Naive thymus-derived CD4-positive, alpha-beta T cell (primary cell): Measurements from ENCODE around the gene ARSA. TPM values are rescaled to one million over a fixed set of nuclear protein-coding genes. Genes with fewer than 3 reads are reported as not detected.
"Not testable (repeated sequence)": the region's sequence is repeated elsewhere in the genome, so short reads cannot be mapped to it uniquely, and the experiment has no call there.

Experiments
- ATAC-seq: fragments of 150-1000 bp; cut with Tn5 transposase; 2 replicates; pipeline ENCODE4 v1.10.0; 2021; ENCODE audit warnings: mild to moderate bottlenecking, moderate library complexity
- CTCF ChIA-PET: fragments of 350-600 bp; sonication (Branson Sonifier 250); formaldehyde crosslinking; loops from one replicate; lab custom pipeline; 2021; ENCODE audit warnings: antibody characterized with exemption; lab: Charles Lee
- POLR2A ChIA-PET: fragments of 350-600 bp; sonication (Branson Sonifier 250); formaldehyde crosslinking; loops from one replicate; lab custom pipeline; 2021; ENCODE audit warnings: antibody characterized with exemption, inconsistent platforms; lab: Charles Lee
- DNase-seq, 9 donors: peaks; one replicate each; pipeline versions ENCODE4 v3.0.0 to v3.0.0-alpha.2; 2020 to 2022; ENCODE audit warnings: mixed read lengths in 1 of 9
- H3K27ac ChIP-seq: one replicate; pipeline ENCODE4 v1.7.0; 2013; ENCODE audit warnings: mild to moderate bottlenecking, low read depth, low read length, moderate library complexity
- H3K27me3 ChIP-seq, 2 donors: one replicate each; pipeline ENCODE4 v1.7.0; 2013; ENCODE audit warnings: low read length in 2 of 2, mild to moderate bottlenecking in 2 of 2, moderate library complexity in 2 of 2; ENCODE audit not compliant: control insufficient read depth in 2 of 2, insufficient read depth in 2 of 2
- H3K36me3 ChIP-seq, 3 experiments: 1 replicate in 2 of 3; 2 replicates in 1 of 3; pipeline ENCODE4 v1.7.0; 2013; ENCODE audit warnings: low read length in 3 of 3, mild to moderate bottlenecking in 3 of 3, moderate library complexity in 1 of 3; ENCODE audit not compliant: insufficient read depth in 3 of 3, control insufficient read depth in 2 of 3
- H3K4me1 ChIP-seq, 2 donors: one replicate each; pipeline ENCODE4 v1.7.0; 2013; ENCODE audit warnings: low read length in 2 of 2, mild to moderate bottlenecking in 2 of 2, moderate library complexity in 1 of 2; ENCODE audit not compliant: control insufficient read depth in 2 of 2, insufficient read depth in 2 of 2
- H3K4me3 ChIP-seq: 2 replicates; pipeline ENCODE4 v1.7.0; 2013; ENCODE audit warnings: mild to moderate bottlenecking, low read length
- H3K9me3 ChIP-seq, 3 experiments: 1 replicate in 2 of 3; 2 replicates in 1 of 3; pipeline ENCODE4 v1.7.0; 2013; ENCODE audit warnings: low read length in 3 of 3; ENCODE audit not compliant: control insufficient read depth in 2 of 3
- H3K27ac Mint-ChIP-seq, 9 donors: one replicate each; pipeline ENCODE4 v1.8.0; 2020 to 2022; ENCODE audit warnings: mixed read lengths in 9 of 9, mild to moderate bottlenecking in 8 of 9, moderate library complexity in 5 of 9, inconsistent platforms in 2 of 9
- H3K27me3 Mint-ChIP-seq, 5 donors: one replicate each; pipeline ENCODE4 v1.8.0; 2021 to 2022; ENCODE audit warnings: mixed read lengths in 5 of 5, mild to moderate bottlenecking in 1 of 5
- H3K36me3 Mint-ChIP-seq, 5 donors: one replicate each; pipeline ENCODE4 v1.8.0; 2020 to 2022; ENCODE audit warnings: mixed read lengths in 5 of 5, mild to moderate bottlenecking in 3 of 5, inconsistent platforms in 1 of 5
- H3K4me1 Mint-ChIP-seq, 7 donors: one replicate each; pipeline ENCODE4 v1.8.0; 2020 to 2022; ENCODE audit warnings: mixed read lengths in 7 of 7, mild to moderate bottlenecking in 3 of 7, inconsistent platforms in 1 of 7
- H3K4me3 Mint-ChIP-seq, 10 donors: one replicate each; pipeline ENCODE4 v1.8.0; 2020 to 2022; ENCODE audit warnings: mild to moderate bottlenecking in 10 of 10, mixed read lengths in 10 of 10, moderate library complexity in 6 of 10, inconsistent platforms in 2 of 10
- H3K9me3 Mint-ChIP-seq, 11 donors: one replicate each; pipeline ENCODE4 v1.8.0; 2020 to 2022; ENCODE audit warnings: mixed read lengths in 11 of 11, mild to moderate bottlenecking in 4 of 11, inconsistent platforms in 1 of 11, moderate library complexity in 1 of 11
- intact Hi-C, 2 donors: fragments of 100-400 bp; cut with micrococcal nuclease; formaldehyde crosslinking; loops; one replicate each; pipeline ENCODE4 v1.15.1; 2023
- polyA plus RNA-seq, 2 donors: library from polyadenylated mRNA; unstranded; fragments of 300-500 nt; fragmentation: Illumina TruSeq; gene quantifications; one replicate each; pipeline ENCODE4 v1.2.3, GENCODE V29; 2021
- total RNA-seq, 6 experiments: library from RNA in 5 of 6; stranded (reverse) in 5 of 6; gene quantifications; 1 replicate in 5 of 6; 2 replicates in 1 of 6; pipeline ENCODE4 v1.2.3 and lab custom pipeline; 2021 to 2026

ARSA gene
- total and polyA plus RNA-seq, 7 experiments from 2014 or later: 7.1 to 96.3 (median 64.3) TPM

DNA sequence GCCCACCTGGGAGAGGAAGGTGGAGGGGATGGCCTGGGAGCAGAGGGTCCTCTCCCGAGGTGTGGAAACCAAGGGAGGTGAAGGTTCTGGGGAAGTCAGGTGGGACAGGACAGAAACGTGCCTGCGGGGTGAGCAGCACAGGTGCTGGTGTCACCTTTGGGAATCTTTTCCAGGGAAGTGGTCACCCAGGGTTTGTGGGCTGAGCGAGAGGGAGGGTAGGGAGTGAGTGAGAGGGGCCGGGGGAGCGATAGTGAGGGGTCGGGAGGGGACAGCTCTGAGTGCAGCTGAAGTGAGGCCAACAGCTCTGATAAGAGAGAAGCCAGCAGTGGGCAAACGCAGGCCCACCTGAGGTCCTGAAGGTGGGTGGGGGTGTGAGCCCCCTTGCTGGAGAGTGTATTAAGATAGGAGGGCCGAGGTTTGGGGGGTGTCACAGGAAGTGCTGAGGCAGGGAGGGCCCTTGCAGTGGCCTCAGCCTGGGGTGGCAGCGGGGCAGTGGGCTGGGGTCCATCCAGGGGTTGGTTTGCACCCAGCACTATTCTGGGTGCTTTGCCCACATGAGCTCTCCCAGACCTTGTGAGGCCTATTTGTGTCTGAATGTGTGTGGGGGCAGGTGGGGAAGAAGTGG lies 43.1 kb upstream of the ARSA start:
- H3K4me3 ChIP-seq: no peak overlapping the region
- peaks cover 0 to 3% of the 10 kb centered on the region in 2 donors for H3K27me3 ChIP-seq
- Mint-ChIP-seq H3K36me3 (no peaks in the 10 kb centered on the region), H3K27me3 (peaks cover 13 to 54% (median 31%) of the 10 kb centered on the region in 5 donors), H3K4me1 (peaks cover 4 to 22% (median 16%) of the 10 kb centered on the region in 7 donors), H3K27ac (peak overlapping the region in 1 of 9 donors; percentile 4), H3K4me3 (peak overlapping the region in 2 of 10 donors; percentile 14 to 40), H3K9me3 (no peaks in the 10 kb centered on the region)
- POLR2A ChIA-PET: no interaction called here
- no peak for ATAC-seq
- intact Hi-C loops: loop anchor here in 1 of 2 donors (5.0 kb wide), 1 partner anchor 49 kb away; no protein-coding TSS in a partner anchor
- no peak overlapping the region for H3K27ac ChIP-seq
- DNase-seq: no peak
- peaks cover 8 to 17% of the 10 kb centered on the region in 2 donors for H3K4me1 ChIP-seq
- H3K36me3 ChIP-seq: no peaks in the 10 kb centered on the region
- no peaks in the 10 kb centered on the region for H3K9me3 ChIP-seq
- CTCF ChIA-PET: no interaction called here

DNA sequence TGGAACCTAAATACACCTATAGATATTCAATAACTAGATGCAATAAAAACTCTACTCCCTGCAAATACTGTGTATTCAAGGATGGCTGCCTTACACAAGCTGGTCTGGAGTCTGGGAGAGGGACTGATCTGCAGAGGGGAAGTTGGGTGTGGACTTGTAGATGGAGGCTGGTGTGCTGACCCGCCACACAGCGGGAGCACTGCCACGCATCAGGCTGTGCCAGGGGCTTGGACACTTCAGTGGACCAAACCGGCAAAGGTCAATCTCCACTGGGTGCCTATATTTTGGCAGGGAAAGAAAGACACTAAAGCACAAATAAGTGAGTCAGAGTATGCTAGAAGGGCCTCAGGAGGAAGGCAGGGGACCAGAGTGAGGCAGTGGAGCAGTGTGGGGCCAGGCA lies 42.6 kb upstream of the ARSA start:
- DNase-seq: no peak
- H3K4me3 ChIP-seq: no peak overlapping the region
- no peaks in the 10 kb centered on the region for H3K9me3 ChIP-seq
- no peaks in the 10 kb centered on the region for H3K36me3 ChIP-seq
- H3K4me1 ChIP-seq: peaks cover 8 to 17% of the 10 kb centered on the region in 2 donors
- Mint-ChIP-seq H3K4me3 (peak overlapping the region in 1 of 10 donors; percentile 0), H3K27me3 (peaks cover 8 to 48% (median 26%) of the 10 kb centered on the region in 5 donors), H3K36me3 (no peaks in the 10 kb centered on the region), H3K9me3 (no peaks in the 10 kb centered on the region), H3K4me1 (peaks cover 4 to 17% (median 14%) of the 10 kb centered on the region in 7 donors), H3K27ac (peak overlapping the region in 2 of 9 donors; percentile 4 to 26)
- peaks cover 0 to 3% of the 10 kb centered on the region in 2 donors for H3K27me3 ChIP-seq
- H3K27ac ChIP-seq: no peak overlapping the region
- POLR2A ChIA-PET: no interaction called here
- intact Hi-C loops: loop anchor here in 1 of 2 donors (5.0 kb wide), 1 partner anchor 48 kb away; no protein-coding TSS in a partner anchor
- CTCF ChIA-PET: no interaction called here
- no peak for ATAC-seq

DNA sequence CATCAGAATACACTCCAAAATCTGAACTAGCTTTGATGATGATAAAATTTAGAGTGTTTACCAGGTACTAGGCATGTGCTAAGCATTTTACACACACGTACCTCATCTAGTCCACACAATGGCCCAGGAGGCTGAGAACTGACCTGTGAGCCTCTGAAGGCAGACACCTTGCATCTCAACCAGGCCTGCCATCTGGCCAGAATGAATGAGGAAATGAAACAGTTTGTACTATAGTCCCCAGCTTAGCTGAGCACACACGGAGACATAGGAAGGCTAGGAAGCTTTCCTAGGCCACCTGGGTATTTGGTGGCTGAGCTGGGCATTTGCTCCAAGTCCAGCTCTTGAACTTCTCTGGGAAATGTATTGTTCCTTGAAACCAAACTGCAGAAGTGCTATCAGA lies 37.8 kb upstream of the ARSA start:
- no peaks in the 10 kb centered on the region for H3K4me1 ChIP-seq
- Mint-ChIP-seq H3K27me3 (peaks cover 4 to 27% (median 10%) of the 10 kb centered on the region in 5 donors), H3K27ac (no peak overlapping the region), H3K9me3 (no peaks in the 10 kb centered on the region), H3K4me3 (no peak overlapping the region), H3K4me1 (peaks cover 0 to 5% (median 0%) of the 10 kb centered on the region in 7 donors), H3K36me3 (no peaks in the 10 kb centered on the region)
- ChIA-PET POLR2A (interaction anchor here (0.6 kb wide), 1 partner anchor 423 kb away, joined by 4 read pairs; no protein-coding TSS in a partner anchor), CTCF (interaction anchor here (0.6 kb wide), 1 partner anchor 336 kb away, joined by 3 read pairs; no protein-coding TSS in a partner anchor)
- H3K36me3 ChIP-seq: no peaks in the 10 kb centered on the region
- ATAC-seq (no peak), DNase-seq (no peak)
- no peak overlapping the region for H3K27ac ChIP-seq
- no peak overlapping the region for H3K4me3 ChIP-seq
- no peaks in the 10 kb centered on the region for H3K27me3 ChIP-seq
- no peaks in the 10 kb centered on the region for H3K9me3 ChIP-seq
- intact Hi-C loops: no loop called here

DNA sequence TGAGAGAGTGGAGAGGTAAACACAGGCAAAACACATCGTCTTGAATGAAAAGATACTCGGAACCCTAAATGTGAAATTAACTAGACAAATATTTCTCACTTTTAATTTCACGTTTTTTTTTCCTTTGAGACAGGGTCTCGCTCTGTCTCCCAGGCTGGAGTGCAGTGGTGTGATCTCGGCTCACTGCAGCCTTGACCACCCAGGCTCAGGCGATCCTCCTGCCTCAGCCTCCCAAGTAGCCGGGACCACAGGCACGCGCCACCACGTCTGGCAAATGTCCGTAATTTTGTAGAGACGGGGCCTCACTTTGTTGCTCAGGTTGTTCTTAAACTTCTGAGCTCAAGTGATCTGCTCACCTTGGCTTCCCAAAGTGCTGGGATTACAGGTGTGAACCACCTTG lies 37.3 kb upstream of the ARSA start:
- Mint-ChIP-seq H3K36me3 (no peaks in the 10 kb centered on the region), H3K4me1 (no peaks in the 10 kb centered on the region), H3K27ac (no peak overlapping the region), H3K27me3 (peaks cover 3 to 25% (median 6%) of the 10 kb centered on the region in 5 donors), H3K4me3 (no peak overlapping the region), H3K9me3 (no peaks in the 10 kb centered on the region)
- H3K4me1 ChIP-seq: no peaks in the 10 kb centered on the region
- ATAC-seq (no peak), DNase-seq (no peak)
- POLR2A ChIA-PET: no interaction called here
- CTCF ChIA-PET: interaction anchor here (0.6 kb wide), 1 partner anchor 335 kb away, joined by 3 read pairs; no protein-coding TSS in a partner anchor
- H3K4me3 ChIP-seq: no peak overlapping the region
- no peaks in the 10 kb centered on the region for H3K27me3 ChIP-seq
- no peak overlapping the region for H3K27ac ChIP-seq
- no peaks in the 10 kb centered on the region for H3K36me3 ChIP-seq
- intact Hi-C loops: no loop called here
- no peaks in the 10 kb centered on the region for H3K9me3 ChIP-seq

DNA sequence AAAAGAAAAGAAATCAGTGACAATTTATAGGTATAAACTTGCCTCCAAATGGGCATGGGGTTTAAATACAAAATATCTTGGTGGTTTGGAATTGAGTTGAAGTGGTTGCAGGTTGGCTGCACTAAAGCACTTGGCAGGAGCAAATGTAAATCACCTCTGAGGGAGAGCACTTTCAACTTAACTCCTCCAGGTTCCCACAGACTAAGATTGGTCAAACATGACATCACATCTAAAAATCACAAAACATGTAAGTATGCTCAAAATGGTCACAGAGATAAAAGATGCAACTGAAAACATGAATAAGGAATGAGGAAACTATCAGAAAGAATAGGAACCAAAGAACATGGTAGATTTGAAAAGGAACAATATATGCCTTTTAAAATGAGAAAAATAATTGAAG lies 32.4 kb upstream of the ARSA start:
- POLR2A ChIA-PET: no interaction called here
- Mint-ChIP-seq H3K4me1 (no peaks in the 10 kb centered on the region), H3K4me3 (no peak overlapping the region), H3K27ac (no peak overlapping the region), H3K9me3 (no peaks in the 10 kb centered on the region), H3K27me3 (peaks cover 0 to 18% (median 12%) of the 10 kb centered on the region in 5 donors), H3K36me3 (peaks cover 0 to 4% (median 0%) of the 10 kb centered on the region in 5 donors)
- no peak overlapping the region for H3K4me3 ChIP-seq
- no peaks in the 10 kb centered on the region for H3K9me3 ChIP-seq
- DNase-seq (no peak), ATAC-seq (no peak)
- H3K4me1 ChIP-seq: no peaks in the 10 kb centered on the region
- intact Hi-C loops: no loop called here
- CTCF ChIA-PET: no interaction called here
- no peak overlapping the region for H3K27ac ChIP-seq
- no peaks in the 10 kb centered on the region for H3K36me3 ChIP-seq
- no peaks in the 10 kb centered on the region for H3K27me3 ChIP-seq

DNA sequence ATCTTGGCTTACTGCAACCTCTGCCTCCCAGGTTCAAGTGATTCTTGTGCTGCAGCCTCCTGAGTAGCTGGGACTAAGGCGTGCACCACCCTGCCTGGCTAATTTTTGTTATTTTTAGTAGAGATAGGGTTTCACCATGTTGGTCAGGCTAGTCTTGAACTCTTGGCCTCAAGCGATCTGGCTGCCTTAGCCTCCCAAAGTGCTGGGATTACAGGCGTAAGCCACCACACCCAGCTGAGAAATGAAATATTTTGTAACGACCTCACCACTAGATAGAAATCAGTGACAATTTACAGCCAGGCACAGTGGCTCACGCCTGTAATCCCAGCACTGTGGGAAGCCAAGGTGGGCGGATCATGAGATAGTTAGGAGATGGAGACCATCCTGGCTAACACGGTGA lies 31.8 kb upstream of the ARSA start:
- H3K9me3 ChIP-seq, H3K4me1 ChIP-seq, POLR2A ChIA-PET, H3K27ac ChIP-seq, H3K4me3 ChIP-seq, H3K4me3 Mint-ChIP-seq, CTCF ChIA-PET, ATAC-seq, H3K27ac Mint-ChIP-seq, H3K36me3 ChIP-seq, DNase-seq, H3K9me3 Mint-ChIP-seq, intact Hi-C loops, H3K36me3 Mint-ChIP-seq, H3K27me3 ChIP-seq, H3K4me1 Mint-ChIP-seq: not testable (repeated sequence)
- peaks cover 0 to 18% (median 12%) of the 10 kb centered on the region in 5 donors for H3K27me3 Mint-ChIP-seq

DNA sequence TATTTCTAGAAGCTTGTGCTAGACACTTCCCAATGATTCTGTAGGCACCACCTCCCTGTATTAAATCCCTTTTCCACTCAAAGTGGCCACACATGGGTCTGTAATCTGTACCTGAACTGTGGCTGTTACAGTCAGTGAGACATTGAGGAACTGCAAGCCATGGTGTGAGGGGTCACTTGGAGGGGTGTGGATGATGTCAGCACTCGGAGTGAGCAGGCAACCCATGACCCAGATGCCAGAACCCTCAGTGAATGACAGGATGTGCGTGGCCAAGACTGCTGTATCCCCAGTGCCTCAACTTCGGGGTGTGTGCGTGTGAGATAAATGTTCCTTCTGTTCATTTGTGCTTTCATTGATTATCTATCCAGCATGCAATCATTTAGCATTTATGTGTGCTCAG lies 30.0 kb upstream of the ARSA start:
- Histone ChIP-seq H3K36me3 (no peaks in the 10 kb centered on the region), H3K27ac (no peak overlapping the region), H3K27me3 (no peaks in the 10 kb centered on the region), H3K4me1 (no peaks in the 10 kb centered on the region), H3K4me3 (no peak overlapping the region), H3K9me3 (no peaks in the 10 kb centered on the region)
- Mint-ChIP-seq H3K27ac (no peak overlapping the region), H3K27me3 (peaks cover 0 to 16% (median 11%) of the 10 kb centered on the region in 5 donors), H3K36me3 (peaks cover 0 to 4% (median 0%) of the 10 kb centered on the region in 5 donors), H3K9me3 (no peaks in the 10 kb centered on the region), H3K4me1 (no peaks in the 10 kb centered on the region), H3K4me3 (no peak overlapping the region)
- ChIA-PET POLR2A (no interaction called here), CTCF (no interaction called here)
- intact Hi-C loops: no loop called here
- ATAC-seq (no peak), DNase-seq (no peak)
